ENCODE measurements around the gene UBE2U.

The UBE2U gene

DNA sequence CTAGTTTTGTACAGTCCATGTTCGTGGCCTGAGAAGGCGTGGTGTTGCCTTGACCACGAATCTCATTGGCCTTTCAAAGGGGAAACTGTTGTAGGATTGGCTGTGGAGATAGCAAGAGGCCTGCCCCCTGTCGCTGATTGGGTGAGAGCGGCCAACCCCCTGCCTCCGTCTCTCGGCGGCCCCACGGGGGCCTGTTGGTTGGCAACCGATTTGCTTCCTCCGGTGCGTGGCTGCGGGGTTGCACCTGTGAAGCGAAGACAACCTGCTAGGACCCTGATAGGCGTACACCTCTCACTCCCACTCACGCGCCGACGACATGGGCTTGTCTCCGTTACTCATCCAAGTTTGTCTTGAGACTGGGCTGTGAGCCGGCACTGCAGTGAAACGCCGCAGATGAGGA, at the start of gene UBE2U:
Gene UBE2U (plus strand): TSS at position 204 of the 400 bp plus-strand sequence. CDS start 428 bp downstream, outside the sequence.
- no peak for DNase-seq (ENCODE audit: low read depth in 3 of 3, low spot score in 1 of 3)

DNA sequence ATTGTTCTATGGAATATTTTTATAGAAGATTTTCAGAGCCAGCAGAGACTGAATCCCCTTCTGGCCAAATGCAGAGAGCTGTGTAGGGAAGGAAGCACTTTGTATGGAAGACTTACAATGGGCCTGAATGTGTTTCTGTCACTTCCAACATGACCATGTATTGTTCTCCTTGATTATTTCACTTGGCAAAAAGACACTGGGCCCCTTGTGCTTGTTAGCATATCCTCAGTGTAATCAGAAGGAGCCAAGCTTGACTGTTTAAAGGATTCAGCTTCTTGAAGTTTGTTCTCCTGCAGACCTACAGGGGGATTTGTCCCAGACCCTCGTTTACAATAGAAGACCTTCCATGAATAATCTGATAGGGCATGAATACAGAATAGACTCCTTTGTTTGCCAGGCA, 48.1 kb upstream of the UBE2U start:
- DNase-seq (ENCODE audit: low read depth in 3 of 3, low spot score in 1 of 3): no peak

DNA sequence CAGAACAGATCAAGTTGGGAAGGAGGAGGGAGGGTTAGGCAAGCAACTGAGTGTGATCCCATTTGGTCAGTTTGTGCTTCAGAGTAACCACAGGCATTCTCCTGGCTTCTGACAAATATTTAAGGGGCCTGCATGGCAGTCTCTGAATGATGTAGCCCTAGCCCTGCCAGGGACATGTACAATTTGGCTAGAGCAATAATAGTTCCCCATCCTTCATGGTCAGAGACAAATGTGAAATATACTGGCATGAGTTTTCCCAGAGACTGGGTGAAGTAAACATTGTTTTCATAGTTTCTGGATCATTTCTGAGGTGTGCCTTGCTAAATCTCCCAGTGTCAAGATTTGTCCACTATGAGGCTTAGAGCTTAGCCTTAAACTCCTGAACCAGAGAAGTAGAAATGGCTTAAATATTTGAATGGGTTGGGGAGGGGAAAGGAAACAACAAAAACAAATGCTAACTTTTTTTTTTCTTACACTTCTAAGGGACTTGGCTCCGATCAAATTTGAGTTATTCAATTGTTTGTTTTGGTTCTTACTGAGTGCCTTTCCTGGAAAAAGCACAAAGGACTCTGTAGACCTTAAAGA, 42.0 kb upstream of the UBE2U start:
- no peak for DNase-seq (ENCODE audit: low read depth in 3 of 3, low spot score in 1 of 3)

- no peak for DNase-seq (ENCODE audit: low read depth in 3 of 3, low spot score in 1 of 3)
Measured at GRCh38 chr1:64162151-64162550, 41.3 kb upstream of the UBE2U start.

- DNase-seq (ENCODE audit: low read depth in 3 of 3, low spot score in 1 of 3): no peak
Measured at GRCh38 chr1:64162804-64163203, 40.6 kb upstream of the UBE2U start.

- DNase-seq (ENCODE audit: low read depth in 3 of 3, low spot score in 1 of 3): no peak
Measured at GRCh38 chr1:64163431-64163830, 40.0 kb upstream of the UBE2U start.

DNA sequence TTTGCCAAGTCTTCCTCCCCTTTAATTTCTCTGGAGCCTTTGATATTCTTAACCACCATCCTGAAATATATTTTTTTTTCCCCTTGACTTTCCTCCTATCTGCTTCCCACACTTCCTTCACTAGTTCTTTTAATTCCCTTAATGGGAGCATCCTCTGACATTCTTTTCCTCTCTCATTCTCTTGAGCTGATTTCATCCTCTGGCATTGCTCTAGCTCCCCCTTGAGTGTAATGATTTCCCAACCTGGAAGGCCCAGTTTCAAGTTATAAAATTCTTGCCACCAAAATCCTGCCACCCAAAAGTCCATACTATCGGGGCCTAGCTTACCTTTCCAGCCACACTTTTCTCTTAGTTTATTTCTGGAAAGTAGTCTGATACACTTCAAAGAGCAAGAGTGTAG, 39.5 kb upstream of the UBE2U start:
- DNase-seq (ENCODE audit: low read depth in 3 of 3, low spot score in 1 of 3): no peak

DNA sequence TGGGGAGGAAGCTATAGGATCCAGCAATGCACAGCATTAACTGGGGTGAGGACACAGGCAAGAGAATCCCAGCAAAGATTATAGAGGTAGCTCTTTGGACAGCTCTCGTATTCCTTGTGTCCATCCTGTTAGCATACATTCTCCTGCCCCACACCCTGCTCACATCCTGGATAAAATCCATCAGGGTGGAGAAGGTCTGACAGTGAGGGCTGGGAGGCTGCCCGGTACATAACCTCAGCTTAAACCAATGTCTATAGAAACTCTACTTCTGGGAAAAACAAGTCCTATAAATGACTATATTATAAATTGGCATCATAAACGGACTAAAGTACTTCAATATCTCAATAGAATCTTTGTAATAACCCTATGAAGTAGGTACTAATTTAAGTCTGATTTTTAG, 36.8 kb upstream of the UBE2U start:
- no peak for DNase-seq (ENCODE audit: low read depth in 3 of 3, low spot score in 1 of 3)

DNA sequence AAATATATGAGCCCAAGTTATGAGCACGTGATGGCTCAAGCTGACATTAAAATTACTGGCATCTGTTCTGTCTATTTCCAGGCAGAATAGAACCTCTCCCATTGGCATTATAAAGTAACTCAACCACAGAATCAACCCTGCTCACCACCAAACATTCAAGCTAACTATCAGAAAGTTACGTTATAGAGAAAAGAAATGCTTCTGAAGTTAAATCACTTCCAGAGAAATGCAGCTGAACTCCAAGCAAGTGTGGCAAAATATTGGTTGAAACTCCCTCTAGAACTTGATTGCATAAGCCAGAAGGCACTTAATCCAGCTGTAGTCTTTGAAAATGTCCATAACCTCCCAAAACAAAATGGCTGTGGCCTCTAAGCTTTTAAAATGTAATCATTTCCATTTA, 36.2 kb upstream of the UBE2U start:
- no peak for DNase-seq (ENCODE audit: low read depth in 3 of 3, low spot score in 1 of 3)

GRCh38 chr1:64171246-64171645, 32.2 kb upstream of the UBE2U start:
- no peak for DNase-seq (ENCODE audit: low read depth in 3 of 3, low spot score in 1 of 3)

DNA sequence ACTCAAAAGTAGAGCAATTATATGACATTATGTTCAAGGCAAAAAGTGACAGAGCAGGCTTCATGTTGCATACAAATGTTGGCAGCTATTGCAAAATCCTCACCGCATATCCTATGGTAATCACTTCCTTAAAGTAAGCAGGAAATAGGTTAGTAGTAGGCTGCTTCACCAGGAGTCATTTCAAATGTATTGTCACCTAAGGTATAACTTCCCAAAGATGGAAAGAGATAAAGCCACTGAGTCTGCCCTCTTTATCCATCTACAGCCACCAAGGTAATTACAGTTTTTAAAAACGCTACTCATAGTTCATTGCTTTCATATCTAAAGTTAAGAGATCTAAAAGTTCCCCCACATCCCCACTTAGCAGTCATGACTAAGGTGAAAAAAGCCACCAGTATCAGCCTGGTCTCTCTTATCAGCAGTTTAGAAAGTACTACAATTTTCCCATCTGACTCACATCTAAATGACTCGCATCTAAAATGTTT, 31.6 kb upstream of the UBE2U start:
- no peak for DNase-seq (ENCODE audit: low read depth in 3 of 3, low spot score in 1 of 3)

GRCh38 chr1:64172458-64172983, 30.9 kb upstream of the UBE2U start:
- no peak for DNase-seq (ENCODE audit: low read depth in 3 of 3, low spot score in 1 of 3)

DNA sequence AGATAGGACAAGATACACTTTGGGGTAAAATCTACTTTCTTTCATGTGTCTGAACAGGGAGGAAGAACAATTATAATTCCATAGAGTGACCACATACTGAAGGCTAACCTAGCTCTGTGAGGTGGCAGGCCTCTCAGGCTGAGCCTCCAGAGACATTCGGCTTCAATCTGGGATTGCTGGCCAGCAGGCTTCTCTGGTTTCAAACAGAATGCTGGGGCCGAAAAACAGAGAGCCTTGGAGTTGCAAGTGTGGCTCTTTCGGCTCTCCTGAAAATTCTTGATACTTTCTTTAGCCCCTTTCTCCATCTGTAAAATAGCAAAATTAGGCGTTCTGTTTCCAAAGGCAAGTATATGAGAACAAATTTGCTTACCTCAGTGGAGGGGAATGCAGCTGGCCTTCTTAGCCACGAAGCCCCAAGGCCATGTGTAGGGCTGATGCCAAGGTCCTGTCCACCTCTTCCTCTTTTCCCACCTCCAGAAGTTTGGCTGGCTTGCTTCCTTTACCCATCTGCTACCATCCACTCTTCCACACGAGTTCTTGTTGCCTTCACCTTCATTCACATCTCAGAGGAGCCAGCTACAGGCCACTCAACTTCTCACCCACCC, 30.0 kb upstream of the UBE2U start:
- DNase-seq (ENCODE audit: low read depth in 3 of 3, low spot score in 1 of 3): no peak

- DNase-seq (ENCODE audit: low read depth in 3 of 3, low spot score in 1 of 3): no peak
Measured at GRCh38 chr1:64175639-64176038, 27.8 kb upstream of the UBE2U start.

DNA sequence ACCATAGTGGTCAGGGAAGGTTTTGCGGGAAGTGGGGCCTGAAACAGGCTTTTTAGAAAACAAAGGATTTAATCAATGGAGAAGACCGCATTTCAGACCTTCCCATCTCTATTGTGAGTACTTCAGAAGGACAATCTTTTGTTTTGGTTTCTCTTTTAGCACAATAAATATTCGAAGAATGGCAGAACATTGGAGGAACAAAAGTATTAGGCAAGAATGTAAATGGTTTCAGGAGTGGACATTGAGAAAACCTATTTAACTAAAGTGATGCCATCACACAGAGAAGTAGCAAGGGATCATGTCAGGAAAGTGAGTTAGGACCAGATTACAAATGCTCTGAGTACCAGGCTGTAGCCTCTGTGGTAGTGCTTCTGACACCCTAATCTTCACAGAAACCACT, 26.8 kb upstream of the UBE2U start:
- no peak for DNase-seq (ENCODE audit: low read depth in 3 of 3, low spot score in 1 of 3)

GRCh38 chr1:64179588-64179987, 23.8 kb upstream of the UBE2U start:
- no peak for DNase-seq (ENCODE audit: low read depth in 3 of 3, low spot score in 1 of 3)

DNA sequence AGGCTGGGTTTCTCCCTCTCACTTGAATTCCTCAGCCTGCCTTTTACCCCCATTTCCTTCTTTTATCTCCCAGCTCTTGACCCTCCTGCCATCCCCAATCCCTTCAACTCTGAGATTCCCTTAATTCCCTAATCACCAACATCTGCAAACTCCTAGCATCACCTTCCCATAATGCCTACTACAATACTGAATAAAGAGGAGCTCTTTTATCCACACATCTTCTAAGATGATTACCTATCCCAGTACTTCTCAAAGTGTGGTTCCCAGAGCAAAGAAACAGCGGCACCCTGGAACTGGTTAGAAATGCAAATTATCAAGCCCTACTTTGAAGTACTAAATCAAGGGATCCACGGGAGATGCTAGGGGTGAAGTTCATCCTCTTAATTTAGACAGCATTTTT, 21.2 kb upstream of the UBE2U start:
- DNase-seq (ENCODE audit: low read depth in 3 of 3, low spot score in 1 of 3): no peak

GRCh38 chr1:64183395-64184002, 19.9 kb upstream of the UBE2U start:
- DNase-seq (ENCODE audit: low read depth in 3 of 3, low spot score in 1 of 3): no peak

DNA sequence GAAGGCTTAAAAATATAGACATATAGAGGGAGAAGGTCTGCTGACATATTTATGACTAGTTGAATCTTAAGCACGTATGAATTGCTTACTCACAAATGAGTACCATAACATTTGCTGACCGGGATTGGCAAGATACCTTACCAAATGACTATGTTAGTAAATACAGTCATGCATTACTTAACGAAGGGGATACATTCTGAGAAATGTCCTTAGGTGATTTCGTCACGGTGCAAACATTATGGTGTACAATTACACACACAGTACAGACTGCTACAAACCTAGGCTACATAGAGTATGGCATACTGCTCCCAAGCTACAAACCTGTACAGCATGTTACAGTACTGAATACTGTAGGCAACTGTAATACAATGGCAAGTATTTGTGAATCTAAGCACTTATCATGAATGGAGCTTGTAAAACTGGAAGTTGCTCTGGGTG, 19.4 kb upstream of the UBE2U start:
- DNase-seq (ENCODE audit: low read depth in 3 of 3, low spot score in 1 of 3): no peak

GRCh38 chr1:64186138-64186897, 17.1 kb upstream of the UBE2U start:
- DNase-seq (ENCODE audit: low read depth in 3 of 3, low spot score in 1 of 3): no peak

- DNase-seq (ENCODE audit: low read depth in 3 of 3, low spot score in 1 of 3): no peak
Measured at GRCh38 chr1:64186898-64187280, 16.5 kb upstream of the UBE2U start.

DNA sequence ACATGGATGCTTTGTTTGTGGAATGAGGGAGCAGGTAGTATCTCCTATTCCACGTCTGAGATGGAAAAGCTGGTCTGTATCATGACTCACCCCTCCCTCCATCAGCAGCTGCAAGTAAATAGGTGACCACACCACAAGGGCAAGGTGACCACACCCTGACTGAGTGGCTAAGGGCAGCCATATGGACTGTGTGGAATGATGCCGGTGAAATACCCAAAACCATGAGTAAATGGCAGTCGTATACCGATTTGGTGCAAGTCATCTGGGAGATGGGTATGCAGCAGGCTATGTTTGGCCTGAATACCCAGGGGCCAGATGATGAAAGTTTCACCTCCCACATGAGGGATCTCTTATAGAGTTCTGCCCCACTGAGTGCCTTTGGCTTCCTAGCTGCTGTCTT, 15.8 kb upstream of the UBE2U start:
- DNase-seq (ENCODE audit: low read depth in 3 of 3, low spot score in 1 of 3): no peak
